HG03139 (cell line): ENCODE measurements around the gene PLEKHG3.
"Not testable (repeated sequence)": the region's sequence is repeated elsewhere in the genome, so short reads cannot be mapped to it uniquely, and the experiment has no call there.

Source experiments
- ATAC-seq: cut with Tn5 transposase; IDR thresholded peaks from one replicate; pipeline ENCODE4 v1.9.1; 2021; ENCODE audit not compliant: unreplicated experiment

Gene PLEKHG3

GRCh38 chr14:64686282-64686615, 18.0 kb upstream of the PLEKHG3 start:
- no peak for ATAC-seq

DNA sequence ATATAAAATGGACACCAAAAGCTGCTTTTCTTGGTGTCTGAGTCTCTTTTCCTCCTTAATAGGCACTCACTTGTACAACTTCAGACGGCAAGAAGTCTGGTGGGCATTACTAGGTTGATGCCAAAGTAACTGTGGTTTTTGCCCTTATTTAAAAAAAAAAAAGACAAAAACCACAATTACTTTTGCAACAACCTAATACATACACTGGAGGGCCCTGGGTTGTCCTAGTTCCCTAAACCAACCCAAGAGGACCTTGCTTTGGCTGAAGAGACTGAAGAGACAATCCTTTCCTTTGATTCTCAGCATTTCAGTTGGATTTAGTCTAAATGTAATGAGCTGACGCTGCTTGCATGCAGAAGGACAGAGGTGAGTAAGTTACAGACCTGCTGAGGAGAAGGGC, 16.2 kb upstream of the PLEKHG3 start:
- ATAC-seq = no peak

DNA sequence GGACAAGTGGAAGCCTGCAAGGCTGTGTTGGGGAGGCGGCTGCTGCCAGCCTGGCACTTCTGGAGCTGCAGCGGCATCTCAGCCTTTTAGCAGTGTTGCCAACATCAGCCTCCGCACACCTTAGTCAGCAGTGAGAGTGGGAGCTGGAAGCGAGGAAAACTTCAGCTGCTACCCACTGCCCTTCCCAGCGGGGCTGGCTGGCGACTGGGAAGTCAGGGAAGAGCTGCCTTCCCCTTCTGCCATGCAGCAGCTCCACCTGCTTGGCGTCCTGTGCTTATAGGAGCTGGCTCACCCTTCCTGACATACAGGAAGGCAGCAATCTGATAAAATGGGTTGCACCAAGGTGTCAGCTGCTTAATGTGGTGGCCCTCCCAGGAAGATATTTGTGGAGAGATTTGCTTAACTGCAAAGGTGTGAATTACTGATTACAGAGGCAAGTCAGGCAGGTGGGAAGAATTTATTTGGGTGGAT, 15.4 kb upstream of the PLEKHG3 start:
- ATAC-seq = no peak

GRCh38 chr14:64689289-64689688, 14.9 kb upstream of the PLEKHG3 start:
- no peak for ATAC-seq

GRCh38 chr14:64690607-64691006, 13.6 kb upstream of the PLEKHG3 start:
- ATAC-seq = not testable (repeated sequence)

DNA sequence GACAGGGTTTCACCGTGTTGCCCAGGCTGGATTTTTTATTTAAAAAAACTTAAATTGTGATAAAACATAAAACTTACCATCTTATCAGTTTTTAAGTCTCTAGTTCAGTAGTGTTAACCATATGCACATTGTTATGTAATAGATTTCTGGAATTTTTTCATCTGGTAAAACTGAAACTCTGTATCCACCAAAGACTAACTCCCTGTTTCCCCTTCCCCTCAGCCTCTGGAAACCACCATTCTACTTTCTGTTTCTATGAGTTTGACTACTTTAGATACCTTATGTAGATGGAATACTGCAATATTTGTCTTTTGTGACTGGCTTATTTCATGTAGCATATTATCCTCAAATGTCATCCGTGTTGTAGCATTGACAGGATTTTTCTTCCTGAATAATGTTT, 12.8 kb upstream of the PLEKHG3 start:
- ATAC-seq = no peak

DNA sequence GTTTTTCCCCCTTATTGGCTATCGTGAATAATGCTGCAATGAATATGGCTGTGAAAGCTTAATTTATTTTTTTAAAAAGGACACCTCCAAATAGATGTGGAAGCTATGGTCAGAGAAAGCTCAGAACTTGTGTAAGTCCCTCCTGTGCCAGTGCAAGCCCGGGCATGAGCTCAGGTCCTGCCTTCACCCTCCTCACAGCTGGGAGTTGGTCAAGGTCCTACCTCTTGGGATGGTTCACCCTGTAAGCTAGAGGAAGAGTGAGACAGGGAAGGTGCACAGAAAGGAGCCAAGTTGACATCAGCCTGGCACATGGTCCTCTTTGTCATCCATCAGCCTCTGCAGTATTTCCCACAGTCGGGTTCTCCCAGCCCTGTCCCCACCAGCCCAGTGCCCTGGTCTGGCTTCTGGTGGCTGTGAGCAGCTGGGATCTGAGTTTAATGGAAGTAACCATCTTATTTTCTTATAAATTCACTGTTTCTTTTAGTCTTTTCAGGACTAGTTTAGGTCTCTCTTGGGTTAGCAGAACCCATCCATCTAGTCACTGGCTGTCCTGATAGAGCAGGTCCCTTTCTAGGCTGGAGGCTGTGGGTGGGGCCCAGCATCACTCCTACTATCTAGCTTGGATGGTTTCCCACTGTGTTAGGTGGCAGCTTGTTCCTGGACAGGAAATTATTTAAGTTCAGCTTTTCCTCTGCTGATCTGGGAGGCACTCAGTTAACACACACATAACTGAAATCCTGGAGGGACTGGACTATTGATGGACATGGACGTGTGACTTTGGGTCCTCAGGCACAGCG, 11.8 kb upstream of the PLEKHG3 start:
- no peak for ATAC-seq

GRCh38 chr14:64692986-64693809, 11.0 kb upstream of the PLEKHG3 start:
- ATAC-seq = no peak

DNA sequence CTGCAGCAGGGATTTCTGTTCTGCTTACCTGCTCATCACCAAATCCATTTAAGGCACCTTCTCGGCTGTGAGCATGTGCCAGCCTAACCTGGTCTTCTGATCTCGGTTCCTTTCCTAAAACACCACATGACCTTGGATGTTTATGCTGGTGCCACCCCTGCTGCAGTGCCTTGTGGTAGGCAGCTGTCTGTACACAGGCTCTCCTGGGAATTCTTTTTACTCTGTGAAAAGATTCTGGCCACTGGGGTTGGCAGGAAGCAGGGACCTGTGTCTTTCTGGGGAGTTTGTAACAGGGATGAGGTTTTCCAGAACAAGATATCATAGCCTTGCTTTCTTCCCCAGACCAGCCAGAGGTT, 10.4 kb upstream of the PLEKHG3 start:
- ATAC-seq = no peak

DNA sequence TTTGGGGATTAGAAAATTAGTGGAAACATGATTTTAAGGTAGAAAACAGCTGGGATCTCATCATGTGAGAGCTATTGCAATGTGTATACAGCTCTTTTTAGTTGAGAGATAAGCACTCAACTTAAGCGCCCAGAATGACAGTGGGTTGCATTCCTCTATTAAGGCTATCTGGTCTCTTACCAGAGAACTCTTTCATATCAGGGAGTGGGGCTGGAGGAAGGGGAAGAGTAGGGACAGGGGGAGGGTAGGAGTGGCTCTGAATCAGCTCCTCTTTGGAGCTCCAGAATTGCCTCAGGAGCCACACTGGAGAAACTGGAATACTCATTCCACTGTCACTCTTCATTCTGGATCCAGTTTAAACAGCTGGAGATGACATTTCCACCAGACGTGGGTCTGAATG, 9.2 kb upstream of the PLEKHG3 start:
- no peak for ATAC-seq

GRCh38 chr14:64696355-64696857, 7.8 kb upstream of the PLEKHG3 start:
- ATAC-seq = no peak

GRCh38 chr14:64698903-64699302, 5.3 kb upstream of the PLEKHG3 start:
- no peak for ATAC-seq

- no peak for ATAC-seq
Observed at GRCh38 chr14:64700290-64700689, 3.9 kb upstream of the PLEKHG3 start.

DNA sequence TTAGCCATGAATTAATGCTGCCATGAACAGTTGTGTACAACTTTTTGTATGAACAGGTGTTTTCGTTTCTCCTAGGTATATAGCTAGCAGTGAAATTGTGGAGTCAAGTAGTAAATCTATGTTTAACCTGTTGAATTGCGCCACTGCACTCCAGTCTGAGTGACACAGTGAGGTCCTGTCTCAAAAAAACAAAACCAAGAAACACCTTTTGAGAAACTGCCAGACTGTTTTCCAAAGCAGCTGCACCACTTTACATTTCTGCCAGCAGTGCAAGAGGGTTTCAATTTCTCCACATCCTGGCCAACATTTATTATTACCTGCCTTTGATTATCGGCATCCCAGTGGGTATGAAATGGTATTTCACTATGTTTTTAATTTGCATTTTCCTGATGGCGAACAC, 3.3 kb upstream of the PLEKHG3 start:
- no peak for ATAC-seq

GRCh38 chr14:64701660-64702059, 2.6 kb upstream of the PLEKHG3 start:
- no peak for ATAC-seq

GRCh38 chr14:64702493-64703394, 1.5 kb upstream of the PLEKHG3 start:
- no peak for ATAC-seq

- ATAC-seq = no peak
Observed at GRCh38 chr14:64703395-64704142, 655 bp upstream of the PLEKHG3 start.

DNA sequence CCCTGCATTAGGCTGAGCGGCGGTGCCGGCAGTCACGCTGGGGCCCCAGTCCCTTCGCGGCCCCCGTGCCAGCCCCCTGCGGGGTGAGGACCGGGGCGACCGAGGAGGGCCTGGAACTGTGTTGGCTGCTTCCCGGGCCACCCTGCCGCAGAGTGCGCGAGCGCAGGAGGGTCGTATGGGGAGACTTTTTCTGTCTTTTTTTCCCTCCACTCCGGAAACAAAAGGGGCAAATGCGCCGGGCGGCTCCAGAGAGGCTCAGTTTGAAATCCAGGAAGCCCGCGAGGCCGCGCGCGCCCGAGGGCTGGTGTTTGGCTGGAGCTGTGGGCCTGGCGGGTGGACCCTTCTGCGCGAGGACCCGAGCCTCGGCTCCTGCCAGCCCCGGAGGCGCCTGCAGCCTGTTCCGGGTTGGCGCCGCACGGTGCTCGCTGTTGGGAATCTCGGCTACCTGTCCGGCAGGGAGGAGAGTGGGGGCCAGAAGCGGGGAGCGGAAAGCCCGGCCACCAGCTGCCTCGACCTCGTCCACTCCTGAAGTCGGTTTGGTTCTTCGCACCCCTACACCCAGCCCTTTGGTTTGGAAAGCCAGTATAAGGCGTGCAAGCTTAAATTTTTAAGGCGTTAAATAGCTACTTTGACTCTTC, 638 bp downstream of the PLEKHG3 start:
- ATAC-seq = no peak

DNA sequence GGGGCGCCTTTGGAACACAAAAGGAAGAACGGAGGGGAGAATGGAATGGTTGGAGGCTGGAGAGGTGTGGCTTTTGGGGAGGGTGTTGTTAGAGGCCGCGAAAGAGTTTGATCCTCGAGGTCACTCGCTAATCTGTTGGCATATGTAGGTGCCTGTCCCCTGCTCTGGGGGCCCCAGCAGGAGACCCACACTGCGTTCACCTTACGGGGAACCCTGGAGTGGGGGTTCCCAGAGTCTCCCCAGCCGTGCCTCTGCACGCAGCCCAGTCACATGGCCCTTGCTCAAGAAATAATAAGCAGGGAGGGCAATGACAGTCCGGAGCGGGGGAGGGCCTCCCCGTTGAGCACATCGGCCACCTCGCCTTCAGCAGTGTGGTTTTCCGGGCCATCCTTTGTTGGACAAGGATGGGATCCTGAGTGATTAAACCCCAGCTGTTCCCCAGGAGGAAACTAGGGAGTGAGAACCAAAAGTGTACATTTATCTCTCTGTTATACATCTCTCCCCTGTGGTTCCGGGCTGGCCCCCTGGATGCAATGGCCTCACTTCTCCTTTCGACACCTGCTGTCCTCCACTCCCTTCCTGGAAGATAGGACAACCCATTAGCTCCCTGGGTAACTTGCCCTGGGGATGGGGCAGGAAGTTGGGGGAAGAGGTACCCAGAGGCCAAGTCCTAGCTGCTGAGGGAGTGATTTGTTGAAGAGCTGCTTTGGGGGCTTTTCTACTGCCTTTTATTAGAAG, 1.3 kb downstream of the PLEKHG3 start:
- no peak for ATAC-seq
